Measurements from ENCODE around the gene GDPD2. TPM values are rescaled to one million over a fixed set of nuclear protein-coding genes. Genes with fewer than 3 reads are reported as not detected.

The GDPD2 gene
- total and polyA plus RNA-seq, 2 of the 13 experiments (the other 11 are each of a cell fraction or from before 2014, with no cell fraction given), result 0.04 to 0.08 TPM

- ChIA-PET POLR2A (no interaction called here), CTCF (ENCODE audit: low intra/inter-chr PET ratio, low total read pairs) (no interaction called here)
- intact Hi-C loops (cut with micrococcal nuclease; ENCODE audit: unreplicated experiment), result no loop called here
- Histone ChIP-seq H3K79me2 (ENCODE audit: insufficient read depth, low read length) (no peaks in the 10 kb centered on the region), H3K4me2 (ENCODE audit: low read depth, low read length) (no peak overlapping the region), H3K27me3 (ENCODE audit: control insufficient read depth in 1 of 2, insufficient read depth in 2 of 2, low read length in 2 of 2) (peaks cover 4 to 17% of the 10 kb centered on the region in 2 experiments), H2AFZ (ENCODE audit: low read length) (no peak overlapping the region), H3K9me3 (ENCODE audit: low read length) (no peaks in the 10 kb centered on the region), H3K9ac (ENCODE audit: insufficient read depth, low read depth, low read length) (no peak overlapping the region), H3K4me3 (replicated peaks in 1 of 3; ENCODE audit: insufficient read depth in 1 of 3, low read depth in 2 of 3, low read length in 3 of 3) (no peak overlapping the region), H4K20me1 (ENCODE audit: insufficient read depth, low read length) (no peaks in the 10 kb centered on the region), H3K27ac (ENCODE audit: extremely low read length, insufficient read depth, low read length) (no peak overlapping the region), H3K36me3 (replicated peaks in 1 of 2; ENCODE audit: control insufficient read depth in 1 of 2, insufficient read depth in 2 of 2, low read length in 2 of 2) (no peaks in the 10 kb centered on the region), H3K4me1 (ENCODE audit: insufficient read depth, low read length) (no peaks in the 10 kb centered on the region)
- WGBS (ENCODE audit: low lambda C conversion rate), result 17% methylated on average over 6 of the region's 9 CpGs
- BruUV-seq (replicated peaks), result no TSS peak
- in situ Hi-C loops (cut with HindIII; ENCODE audit: extremely low pct_ligation_motif_present, low pct_unique_long_range_greater_than_20kb), result no loop called here
- ATAC-seq (no peak), DNase-seq (ENCODE audit: low spot score) (no peak), FAIRE-seq (no peak)
- TF ChIP-seq ZBTB43 (CRISPR knock-in tag; conservative IDR thresholded peaks at IDR 0.05), result no peak
- TF ChIP-seq NFRKB (IDR thresholded peaks at IDR 0.05), result no peak
- no peak for TF ChIP-seq TFDP2 (CRISPR knock-in tag; IDR thresholded peaks at IDR 0.05)
- no peak for TF ChIP-seq ZBTB44 (CRISPR knock-in tag; IDR thresholded peaks at IDR 0.05)
- no peak for TF ChIP-seq SALL1 (CRISPR knock-in tag; IDR thresholded peaks at IDR 0.05)
- no peak for TF ChIP-seq MAFK (conservative IDR thresholded peaks at IDR 0.05 in 1 of 2, IDR thresholded peaks at IDR 0.05 in 1 of 2; ENCODE audit: low read length in 2 of 2)
- TF ChIP-seq ESRRA (CRISPR knock-in tag; IDR thresholded peaks at IDR 0.05; ENCODE audit: low read depth), result no peak
- TF ChIP-seq ZNF543 (CRISPR knock-in tag; IDR thresholded peaks at IDR 0.05), result no peak
- TF ChIP-seq ZKSCAN1 (IDR thresholded peaks at IDR 0.05; ENCODE audit: low read length), result no peak
- no peak for TF ChIP-seq ZNF441 (CRISPR knock-in tag; IDR thresholded peaks at IDR 0.05; ENCODE audit: borderline replicate concordance)
- no peak for TF ChIP-seq DZIP1 (CRISPR knock-in tag; IDR thresholded peaks at IDR 0.05)
- TF ChIP-seq ZNF280D (CRISPR knock-in tag; IDR thresholded peaks at IDR 0.05), result no peak
These were observed 22.8 kb downstream of the GDPD2 start for GRCh38 chrX:70445951-70446350.

All from HepG2 (cell line).